ENCODE data around the gene CPM. TPM values are rescaled to one million over a fixed set of nuclear protein-coding genes. Genes with fewer than 3 reads are reported as not detected.

The CPM gene
- total RNA-seq, 1 experiment from 2014 or later = 27.0 TPM

DNA sequence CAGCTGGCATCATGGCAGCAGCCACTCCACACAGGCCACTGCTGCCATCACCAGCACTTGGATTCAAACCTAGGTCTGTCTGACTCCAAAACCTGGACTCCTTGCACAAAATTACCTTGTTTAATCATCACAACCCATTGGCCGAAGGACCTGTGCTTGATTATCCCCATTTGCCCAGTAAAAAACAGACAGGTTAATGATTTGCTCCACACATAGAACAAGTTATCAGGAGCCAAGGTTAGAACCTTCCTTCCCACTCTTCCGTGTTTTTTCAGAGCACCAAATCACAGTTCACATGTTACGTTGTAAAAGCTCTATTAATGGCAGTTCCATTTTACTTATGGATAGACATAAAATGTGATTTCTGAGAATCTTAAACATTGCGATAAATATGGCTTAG lies 23.5 kb upstream of the CPM start:
- DNase-seq (ENCODE audit: low read depth) = no peak

DNA sequence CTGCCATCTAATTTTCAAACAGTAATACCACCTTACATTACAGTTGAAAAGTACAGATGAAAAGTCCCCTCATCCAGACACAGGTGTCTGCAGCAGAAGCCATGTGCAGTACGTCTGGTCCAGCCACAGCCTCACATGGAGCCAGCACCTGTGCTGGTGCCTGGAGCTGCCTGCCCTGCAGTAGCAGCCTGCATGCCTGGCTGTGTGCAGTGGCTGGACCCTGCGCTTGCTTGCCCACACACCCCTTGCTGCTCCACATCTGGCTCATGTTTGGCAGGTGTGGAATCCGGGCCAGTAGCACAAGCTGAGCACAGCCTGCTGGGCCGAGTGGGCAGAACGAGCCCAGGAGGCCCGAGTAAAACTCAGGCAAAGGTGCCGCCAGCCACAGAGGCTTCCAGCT lies 21.8 kb upstream of the CPM start:
- DNase-seq (ENCODE audit: low read depth) = no peak

DNA sequence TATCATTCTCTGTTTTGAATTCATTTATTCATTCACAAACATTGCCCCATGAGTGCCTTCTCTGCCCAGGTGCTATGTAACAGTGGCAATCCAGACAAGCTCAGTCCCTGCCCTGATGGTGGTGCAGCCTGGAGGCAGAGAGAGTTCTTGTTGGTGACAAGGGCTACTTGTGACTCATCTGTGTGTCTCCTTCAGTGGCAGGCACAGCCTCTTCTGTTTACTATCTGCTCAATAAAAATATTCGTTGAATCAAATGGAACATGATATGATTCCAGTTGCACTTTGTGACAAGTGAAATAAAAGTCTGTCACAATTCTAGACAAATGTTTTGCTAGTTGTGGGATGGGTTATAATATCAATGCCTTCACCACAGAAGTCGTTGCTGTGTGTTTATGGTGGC lies 20.6 kb upstream of the CPM start:
- DNase-seq (ENCODE audit: low read depth) = no peak

DNA sequence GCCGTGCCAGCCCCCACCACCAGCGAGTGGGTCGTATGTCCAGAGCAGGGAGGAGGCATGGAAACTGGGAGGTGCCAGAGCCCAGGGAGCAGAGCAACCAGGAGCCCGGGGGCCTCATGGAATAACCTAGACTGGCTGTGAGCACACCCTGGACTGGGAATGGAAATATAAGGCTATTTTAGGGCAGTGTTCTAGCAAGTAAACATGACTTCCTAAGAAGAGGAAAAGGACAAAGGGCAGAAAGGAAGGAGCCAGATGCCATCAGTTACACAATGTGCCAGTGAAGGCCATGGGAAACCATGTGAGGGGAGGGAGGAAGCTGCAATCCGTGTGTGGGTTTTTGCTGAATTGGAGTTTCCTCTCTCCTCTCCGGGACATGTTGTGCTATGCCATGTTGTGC lies 18.7 kb upstream of the CPM start:
- DNase-seq (ENCODE audit: low read depth) = no peak

DNA sequence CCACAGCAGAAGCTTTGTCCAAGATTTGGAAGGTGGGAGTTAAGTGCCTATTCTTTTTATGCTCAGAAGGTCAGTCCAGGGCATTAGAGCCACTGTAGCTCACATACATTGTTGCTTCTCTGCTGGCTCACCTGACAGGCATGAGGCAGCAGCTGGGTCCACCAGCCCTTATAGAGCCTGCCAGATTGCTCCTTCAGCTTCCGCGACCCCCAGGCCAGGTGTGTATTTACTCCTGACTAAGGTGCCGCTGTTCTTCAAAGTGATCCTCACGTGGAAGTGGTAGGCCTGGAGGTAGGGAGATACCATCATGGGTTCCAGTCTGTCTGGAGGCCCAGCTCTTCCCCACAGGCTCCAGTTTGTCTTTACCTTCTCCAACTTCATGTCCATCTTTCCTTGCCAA lies 17.5 kb upstream of the CPM start:
- no peak for DNase-seq (ENCODE audit: low read depth)

DNA sequence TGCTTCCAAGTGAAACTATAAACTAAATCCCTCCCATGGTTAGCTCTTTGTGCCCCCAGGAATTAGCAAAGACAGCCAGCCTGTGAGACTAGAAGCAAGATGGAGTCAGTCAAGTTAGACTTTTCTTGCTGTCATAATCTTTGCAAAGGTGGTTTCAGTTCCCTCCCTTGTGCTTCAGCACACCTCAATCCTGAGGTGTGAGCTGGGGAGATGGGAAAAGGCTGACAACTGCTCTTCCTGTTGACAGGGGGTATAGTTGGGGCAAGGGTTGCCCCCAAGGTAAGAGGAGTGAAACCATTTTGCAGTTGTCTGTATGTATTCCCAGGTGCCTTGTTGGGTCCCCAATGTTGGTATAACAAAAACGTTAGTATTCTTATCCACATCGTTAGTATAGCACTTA lies 12.3 kb upstream of the CPM start:
- no peak for DNase-seq (ENCODE audit: low read depth)

GRCh38 chr12:68944296-68945076 lies 11.5 kb upstream of the CPM start:
- no peak for DNase-seq (ENCODE audit: low read depth)

DNA sequence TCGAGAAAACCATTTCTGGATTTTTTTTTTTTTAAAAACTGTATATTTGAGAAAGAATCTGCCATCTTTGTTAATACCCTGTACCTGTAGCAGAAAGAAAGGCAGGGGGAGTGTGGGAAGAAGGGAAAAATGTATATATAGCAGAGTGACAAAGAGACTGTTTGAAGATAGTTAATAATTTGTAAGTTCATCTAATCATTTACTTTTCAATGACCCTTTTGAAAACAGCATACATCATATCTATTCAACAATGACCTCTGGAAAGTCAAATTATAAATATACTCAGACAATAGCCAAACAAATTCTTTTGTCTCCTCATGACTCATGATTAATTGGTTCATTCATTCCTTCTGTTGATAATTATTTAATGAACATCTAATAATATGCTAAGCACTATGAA lies 10.9 kb upstream of the CPM start:
- DNase-seq (ENCODE audit: low read depth) = no peak

- no peak for DNase-seq (ENCODE audit: low read depth)
These were observed 7.8 kb upstream of the CPM start for GRCh38 chr12:68940731-68941130.

DNA sequence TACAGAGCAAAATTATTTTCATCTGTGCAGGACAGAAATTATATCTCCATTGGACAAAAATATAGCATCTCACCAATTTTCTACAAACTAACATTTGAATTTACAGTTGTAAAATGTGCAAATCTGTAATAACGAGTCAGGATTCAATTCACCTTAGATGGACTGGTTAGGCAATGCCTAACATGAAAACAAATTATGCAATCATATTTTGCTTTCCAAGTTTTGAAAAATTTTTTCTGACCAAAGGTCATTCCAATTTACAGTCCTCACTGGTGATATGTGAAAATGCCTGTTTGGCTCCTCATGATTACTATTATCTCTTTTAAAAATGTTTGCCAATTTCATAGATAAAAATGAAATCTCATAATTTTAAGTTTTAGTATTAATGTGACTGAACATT lies 6.5 kb upstream of the CPM start:
- DNase-seq (ENCODE audit: low read depth) = no peak

DNA sequence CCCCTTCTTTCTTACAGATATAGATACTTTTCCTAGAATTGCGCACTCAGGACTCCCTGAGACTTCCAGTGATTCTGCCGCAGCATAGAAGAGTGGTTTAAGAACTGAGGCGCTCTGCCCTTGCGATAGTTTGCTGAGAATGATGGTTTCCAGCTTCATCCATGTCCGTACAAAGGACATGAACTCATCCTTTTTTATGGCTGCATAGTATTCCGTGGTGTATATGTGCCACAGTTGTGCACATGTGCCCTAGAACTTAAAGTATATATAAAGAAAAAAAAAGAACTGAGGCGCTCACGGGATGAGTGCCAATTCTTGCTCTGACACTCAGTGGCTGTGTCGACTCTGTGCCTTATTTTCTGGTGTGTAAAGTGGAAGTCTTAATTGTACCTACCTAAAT lies 1.4 kb upstream of the CPM start:
- DNase-seq (ENCODE audit: low read depth) = no peak

DNA sequence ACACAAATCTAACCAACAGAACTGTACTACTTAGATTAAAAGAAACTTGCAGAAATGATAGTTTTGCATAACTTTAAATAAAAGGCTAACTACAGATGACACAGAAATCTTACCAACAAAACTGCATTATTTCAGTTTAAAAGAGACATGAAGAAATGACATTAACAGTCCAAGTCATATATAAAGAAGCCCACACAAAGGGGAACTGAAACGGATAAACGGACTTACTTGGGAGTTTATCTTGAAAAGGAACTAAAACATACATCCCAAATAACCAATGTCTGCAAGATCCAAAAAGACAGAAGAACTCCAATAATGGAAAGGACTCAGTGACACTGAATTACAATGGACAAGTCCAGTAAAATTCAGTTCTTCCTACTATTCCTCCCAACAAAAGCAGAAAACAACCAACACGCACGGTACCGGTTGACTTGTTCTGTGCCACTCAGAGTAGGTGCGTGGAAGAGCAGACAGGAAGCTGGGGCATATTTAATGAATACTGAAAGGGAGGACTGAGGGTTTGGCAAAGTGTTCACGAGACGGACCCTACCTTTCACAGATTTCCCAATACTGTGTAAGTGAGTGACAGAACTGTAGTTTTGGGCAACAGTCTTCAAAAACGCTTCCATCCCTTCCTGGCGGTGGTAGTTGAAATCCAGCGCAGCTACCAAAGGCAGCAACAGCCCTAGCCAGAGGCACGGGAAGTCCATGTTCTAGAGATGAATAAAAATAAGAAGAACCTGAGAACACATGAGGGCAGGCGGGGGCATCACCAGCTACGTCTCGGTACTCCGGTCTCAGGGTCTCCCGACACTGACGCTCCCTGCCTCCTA lies 627 bp downstream of the CPM start:
- DNase-seq (ENCODE audit: low read depth) = peak; percentile 29

- DNase-seq (ENCODE audit: low read depth) = peak; percentile 9
These were observed 2.8 kb downstream of the CPM start for GRCh38 chr12:68930178-68930577.

- DNase-seq (ENCODE audit: low read depth) = no peak
These were observed 8.4 kb downstream of the CPM start for GRCh38 chr12:68924546-68924945.

- no peak for DNase-seq (ENCODE audit: low read depth)
These were observed 13.3 kb downstream of the CPM start for GRCh38 chr12:68919581-68920239.

DNA sequence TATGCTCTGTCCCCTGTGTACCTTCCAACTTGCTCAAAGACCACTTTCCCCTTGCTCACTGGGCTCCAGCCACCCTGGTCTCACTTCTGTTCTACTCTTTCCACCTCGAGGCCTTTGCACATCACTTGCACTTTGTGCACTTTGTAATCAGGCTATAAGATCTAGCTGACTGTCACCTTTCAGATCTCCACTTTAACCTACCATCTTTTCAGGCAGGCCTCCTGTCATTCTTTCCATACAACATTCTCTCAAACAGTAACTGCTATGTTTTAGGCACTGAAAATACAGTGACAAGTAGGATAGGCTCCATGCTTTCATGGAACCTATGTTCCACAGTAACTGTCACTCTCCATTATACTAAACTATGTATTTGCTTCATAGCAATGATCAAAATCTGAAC lies 14.0 kb downstream of the CPM start:
- DNase-seq (ENCODE audit: low read depth) = no peak

GRCh38 chr12:68915055-68915454 lies 17.9 kb downstream of the CPM start:
- DNase-seq (ENCODE audit: low read depth) = peak; percentile 25

GRCh38 chr12:68913682-68914081 lies 19.3 kb downstream of the CPM start:
- DNase-seq (ENCODE audit: low read depth) = no peak

DNA sequence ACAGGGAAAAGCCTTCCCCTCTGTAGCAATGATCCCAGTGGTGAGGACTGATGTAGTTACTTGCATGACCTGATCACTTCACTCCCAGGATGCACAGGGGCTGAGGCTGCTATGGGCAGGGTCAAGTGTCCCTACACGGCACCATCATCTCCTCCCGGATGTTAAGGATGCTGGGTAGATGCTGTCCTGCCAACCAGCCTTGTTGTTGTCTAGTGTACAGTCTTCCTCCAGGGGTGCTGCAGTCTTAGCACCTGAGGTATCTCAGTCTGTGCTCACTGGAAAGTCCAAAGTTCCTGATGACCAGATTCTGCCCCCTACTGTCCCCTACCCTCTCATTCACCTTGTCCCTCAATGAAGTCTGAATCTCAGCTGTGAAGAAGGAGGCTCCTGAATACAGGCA lies 20.1 kb downstream of the CPM start:
- DNase-seq (ENCODE audit: low read depth) = no peak

DNA sequence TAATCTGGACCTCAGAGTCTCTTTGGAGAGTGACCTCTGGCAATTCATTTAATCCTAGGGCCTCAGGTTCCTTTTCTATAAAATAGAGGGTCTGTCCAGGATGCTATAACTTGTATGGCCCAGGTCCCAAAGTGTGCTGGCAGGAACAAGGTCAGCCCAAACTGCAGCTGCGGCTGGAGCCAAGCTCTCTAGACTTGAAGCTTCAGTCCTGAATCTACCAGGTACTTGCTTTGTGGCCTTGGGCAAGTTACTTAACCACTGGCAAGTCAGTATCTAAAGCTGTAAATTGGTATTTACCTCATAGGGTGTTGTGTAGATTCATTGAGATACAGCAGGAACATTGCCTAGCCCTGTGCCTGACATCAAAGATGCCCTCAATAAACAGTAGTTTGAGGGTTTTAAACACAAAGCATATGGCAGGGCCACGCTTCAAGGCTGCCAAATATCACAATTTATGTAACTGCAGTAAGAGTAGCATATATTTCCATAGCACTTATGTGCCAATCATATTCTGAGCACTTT lies 21.7 kb downstream of the CPM start:
- no peak for DNase-seq (ENCODE audit: low read depth)

DNA sequence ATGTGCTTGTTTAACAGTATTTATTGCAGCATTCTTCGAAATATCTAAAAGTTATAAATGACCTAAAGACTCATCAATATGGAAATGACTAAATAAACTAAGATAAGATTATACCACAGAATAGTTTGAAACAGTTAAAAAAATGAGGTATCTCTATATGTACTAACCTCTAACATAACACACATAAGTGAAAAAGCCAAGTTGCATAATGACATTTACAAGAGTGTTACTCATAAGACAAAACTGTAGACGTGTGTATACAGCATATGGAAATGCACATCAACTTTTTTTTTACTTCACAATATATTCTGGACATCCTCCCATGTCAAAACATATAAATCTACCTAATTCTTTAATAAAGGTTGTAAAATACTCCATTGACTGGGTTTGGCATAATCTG lies 22.8 kb downstream of the CPM start:
- DNase-seq (ENCODE audit: low read depth) = no peak

GRCh38 chr12:68908076-68908475 lies 24.9 kb downstream of the CPM start:
- no peak for DNase-seq (ENCODE audit: low read depth)

GRCh38 chr12:68905733-68906132 lies 27.2 kb downstream of the CPM start:
- no peak for DNase-seq (ENCODE audit: low read depth)

Data from Daoy (cell line).